ENCODE results near the gene TNNI3K.

Gene TNNI3K

DNA sequence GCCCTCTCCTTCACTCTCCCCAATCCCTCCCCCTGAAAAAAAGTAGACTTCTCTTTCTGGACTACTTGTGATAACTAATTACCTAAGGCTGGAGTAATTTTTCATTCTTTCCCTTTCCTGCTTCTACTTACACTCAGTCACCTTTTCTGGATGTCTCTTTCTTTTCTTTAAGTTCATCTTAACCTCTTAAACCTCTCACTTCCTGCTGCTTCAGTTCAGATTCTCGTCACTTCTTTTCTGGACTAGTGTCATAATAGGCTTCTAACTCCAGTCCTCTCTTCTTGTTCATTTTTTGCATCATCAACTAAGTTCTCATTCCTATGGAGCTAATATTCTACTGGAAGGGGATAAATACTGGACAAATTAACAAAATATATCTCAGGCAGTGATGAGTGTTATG, 201.8 kb downstream of the TNNI3K start:
- no peak for DNase-seq (ENCODE audit: low read depth)

DNA sequence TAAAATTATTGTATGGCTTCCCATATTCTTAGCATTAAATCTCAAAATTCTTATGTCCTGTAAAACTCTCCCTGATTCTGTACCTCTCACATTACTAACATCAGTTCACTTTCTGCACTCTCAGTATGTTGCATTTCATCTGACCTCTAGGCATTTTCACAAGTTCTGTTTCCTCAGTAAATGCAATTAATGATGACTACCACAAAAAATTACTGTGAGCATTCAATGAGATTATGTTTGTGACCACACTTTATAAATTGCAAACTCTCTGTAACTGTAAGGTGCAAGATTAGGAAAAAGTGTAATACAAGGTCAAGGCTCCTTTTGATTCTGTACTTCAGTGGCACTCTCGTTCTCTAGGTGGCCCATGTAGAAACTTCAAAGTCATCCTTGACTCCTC, 216.8 kb downstream of the TNNI3K start:
- DNase-seq (ENCODE audit: low read depth), result no peak

DNA sequence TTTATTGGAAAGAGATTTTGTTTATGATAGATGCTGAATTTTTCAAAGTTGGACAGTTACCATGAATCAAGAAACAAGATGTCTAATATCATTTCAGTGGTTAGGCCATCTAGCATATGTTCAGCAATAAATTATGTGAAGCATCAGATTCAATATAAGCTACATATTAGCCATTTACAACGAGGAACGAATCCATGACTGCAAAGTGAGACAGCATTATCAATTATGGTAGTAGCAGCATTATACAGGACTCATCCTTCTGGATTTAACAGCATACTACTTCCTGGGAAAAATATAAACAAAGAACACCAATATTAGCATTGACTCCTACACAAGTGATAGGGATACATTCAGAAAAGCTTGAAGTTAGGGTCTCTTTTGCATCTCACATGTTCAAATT, 218.1 kb downstream of the TNNI3K start:
- DNase-seq (ENCODE audit: low read depth), result no peak

DNA sequence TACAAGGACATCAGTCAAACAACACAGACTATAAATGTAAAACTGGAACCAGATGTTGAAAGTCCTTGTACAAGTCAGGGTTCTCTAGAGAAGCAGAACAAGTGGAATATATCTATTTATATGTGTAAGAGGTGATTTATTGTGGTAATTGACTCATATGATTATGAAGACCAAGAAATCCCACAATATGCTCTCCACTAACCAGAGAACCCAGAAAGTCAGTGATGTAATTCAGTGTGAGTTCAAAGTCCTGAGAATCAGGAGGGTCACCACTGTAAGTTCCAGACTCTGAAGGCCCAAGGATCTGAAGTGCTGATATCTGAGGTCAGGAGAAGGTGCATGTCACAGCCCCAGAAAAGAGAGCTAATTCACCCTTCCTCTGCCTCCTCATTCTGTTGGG, 220.2 kb downstream of the TNNI3K start:
- no peak for DNase-seq (ENCODE audit: low read depth)

DNA sequence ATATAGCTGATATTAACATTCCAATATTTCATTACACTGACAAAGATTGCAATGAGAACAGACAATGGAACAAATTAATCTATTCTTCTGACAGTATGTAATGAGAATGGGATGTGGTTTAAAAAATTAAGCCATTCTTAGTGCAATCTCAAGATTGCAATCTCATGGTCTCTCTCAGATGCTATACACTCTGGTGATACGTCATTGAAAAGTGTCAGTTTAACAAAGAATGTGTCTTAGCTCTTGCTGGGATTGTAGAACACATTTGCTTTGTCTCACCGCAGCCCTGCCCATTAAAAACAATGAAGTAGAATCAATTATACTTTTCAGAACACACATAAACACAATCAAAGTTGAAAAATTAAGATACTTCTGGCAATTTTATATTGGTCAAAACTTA, 222.1 kb downstream of the TNNI3K start:
- no peak for DNase-seq (ENCODE audit: low read depth)

DNA sequence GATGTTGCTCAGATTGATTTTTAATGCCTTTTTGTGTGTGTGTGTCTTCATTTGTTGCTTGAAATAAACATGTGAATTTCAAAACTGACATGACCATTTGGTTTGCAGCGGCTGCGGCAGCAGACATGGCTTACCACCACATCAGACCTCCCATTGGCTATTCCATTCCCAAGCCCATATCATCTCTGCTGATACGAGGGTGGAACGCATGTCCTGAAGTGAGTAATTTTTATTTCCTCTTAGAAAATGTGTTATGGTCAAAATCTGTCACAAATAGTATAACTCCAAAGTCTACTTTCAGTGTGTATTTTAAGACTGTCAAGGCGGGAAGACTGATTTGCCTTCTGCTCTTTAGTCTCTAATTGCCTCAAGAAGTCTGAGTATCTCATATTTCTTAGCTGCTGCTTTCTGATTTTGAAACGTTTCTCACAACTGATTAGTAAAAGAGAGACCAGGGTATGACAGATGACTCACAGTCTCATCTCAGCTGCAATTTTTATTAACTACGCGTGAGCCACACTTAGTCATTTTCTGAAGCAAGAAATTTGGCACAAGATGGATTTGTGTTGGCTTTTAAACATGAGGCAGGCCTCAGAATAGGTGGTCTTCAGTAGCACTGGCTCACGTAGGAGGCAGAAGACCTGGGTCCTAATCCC, 228.3 kb downstream of the TNNI3K start:
- DNase-seq (ENCODE audit: low read depth), result no peak

DNA sequence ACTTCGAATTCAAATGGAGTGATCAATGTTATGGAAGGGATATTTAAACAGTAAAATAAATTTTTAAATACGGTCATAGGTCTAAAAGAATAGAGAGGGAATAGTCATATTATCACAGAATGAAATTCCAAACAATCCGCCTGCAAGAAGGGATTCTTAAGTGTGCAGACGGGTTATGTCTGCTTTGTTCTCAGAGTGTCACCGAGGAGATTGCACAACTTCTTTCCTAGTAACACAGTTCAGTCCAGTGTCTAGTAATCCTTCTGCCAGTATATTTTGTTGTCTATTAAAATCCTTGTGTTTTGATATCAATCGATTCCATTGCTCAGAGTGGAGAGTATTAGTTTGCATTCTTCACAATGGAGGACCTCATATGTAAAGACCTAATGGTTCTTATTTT, 228.8 kb downstream of the TNNI3K start:
- DNase-seq (ENCODE audit: low read depth), result no peak

DNA sequence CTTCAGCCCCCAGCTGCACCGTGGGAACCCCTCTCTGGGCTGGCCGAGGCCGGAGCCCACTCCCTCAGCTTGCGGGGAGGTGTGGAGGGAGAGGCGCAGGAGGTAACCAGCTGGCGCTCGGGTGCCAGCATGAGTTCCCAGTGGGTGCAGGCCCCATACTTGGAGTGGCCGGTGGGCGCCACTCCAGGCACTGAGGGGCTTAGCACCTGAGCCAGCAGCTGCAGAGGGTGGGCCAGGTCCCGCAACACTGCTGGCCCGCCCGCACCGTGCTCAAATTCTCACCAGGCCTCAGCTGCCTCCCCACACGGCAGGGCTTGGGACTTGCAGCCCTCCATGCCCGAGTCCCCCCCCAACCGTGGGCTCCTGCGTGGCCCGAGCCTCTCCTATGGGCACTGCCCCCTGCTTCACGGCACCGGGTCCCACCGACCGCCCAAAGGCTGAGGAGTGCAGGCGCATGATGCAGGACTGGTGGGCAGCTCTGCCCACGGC, 230.1 kb downstream of the TNNI3K start:
- DNase-seq (ENCODE audit: low read depth), result no peak

DNA sequence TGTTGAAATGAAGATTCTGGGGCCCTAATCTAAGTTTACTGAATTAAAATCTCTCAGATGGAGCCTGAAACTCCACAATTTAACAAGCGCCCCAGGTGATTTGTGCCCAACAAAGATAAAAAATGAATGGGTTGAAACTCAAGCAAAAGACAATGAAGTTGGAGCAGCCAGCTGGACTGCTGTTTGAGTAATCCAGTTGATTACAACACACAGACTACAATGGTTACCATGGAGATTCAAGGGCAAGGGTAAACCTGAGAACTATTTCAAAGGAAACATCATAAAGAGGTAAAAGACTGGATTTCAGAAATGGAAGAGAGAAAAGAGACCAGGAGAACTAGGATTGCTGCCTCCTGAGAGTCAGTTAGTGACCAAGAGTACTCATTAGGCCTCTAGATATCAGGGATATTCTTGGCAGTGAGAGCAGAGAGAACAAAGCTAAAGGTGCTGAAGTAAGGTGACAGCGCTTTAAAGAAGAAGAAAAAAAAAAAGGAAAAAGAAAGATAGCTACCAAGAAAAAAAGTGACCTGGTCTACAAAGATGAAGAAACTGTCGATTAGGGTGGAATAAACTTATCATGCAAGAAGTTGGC, 232.7 kb downstream of the TNNI3K start:
- no peak for DNase-seq (ENCODE audit: low read depth)

DNA sequence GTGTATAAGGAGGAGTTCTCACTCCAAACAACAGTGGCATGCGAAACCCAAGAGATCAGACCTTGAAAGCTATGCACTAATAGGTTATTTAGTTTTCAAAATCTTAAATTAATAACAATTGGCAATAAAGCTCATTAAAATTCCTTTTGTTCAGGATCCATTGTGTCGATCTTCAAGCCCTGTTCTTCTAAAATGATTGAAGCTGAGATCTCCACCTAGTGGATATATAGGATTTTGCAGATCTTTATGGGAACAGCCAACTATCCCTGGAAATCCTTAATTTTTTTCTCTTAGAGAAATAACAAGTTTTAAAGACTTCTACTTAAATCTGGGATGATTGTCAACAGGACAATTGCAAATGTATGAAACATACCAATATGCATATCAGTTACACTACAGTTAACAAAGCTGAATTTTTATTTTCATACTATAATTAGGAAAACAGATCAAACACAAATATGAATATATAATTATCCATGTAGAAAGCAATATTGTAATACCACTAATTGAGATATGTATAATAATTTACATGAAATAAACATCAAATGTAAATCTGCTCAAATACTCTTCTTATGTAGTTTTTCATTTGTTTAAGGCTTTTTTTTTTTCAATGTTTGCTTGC, 233.9 kb downstream of the TNNI3K start:
- DNase-seq (ENCODE audit: low read depth), result no peak

DNA sequence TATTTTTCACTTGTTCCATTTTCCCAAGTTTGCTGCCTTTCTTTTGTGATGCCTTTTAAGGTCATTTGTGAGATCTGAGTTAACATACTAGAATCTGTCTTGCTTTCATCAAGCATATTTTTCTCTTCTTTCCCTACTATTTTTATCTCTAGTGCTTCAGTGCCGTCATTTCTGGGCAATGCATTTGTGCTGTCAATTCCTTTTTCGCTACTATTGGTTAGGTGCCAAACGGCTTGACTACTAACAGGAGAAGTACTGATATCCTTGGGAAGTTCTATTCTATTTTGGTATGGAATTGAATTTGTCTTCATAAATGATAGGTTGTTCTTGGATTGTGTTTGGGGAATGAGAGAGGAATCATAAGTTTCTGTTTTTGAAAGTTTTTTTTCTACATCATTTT, 235.1 kb downstream of the TNNI3K start:
- DNase-seq (ENCODE audit: low read depth), result no peak

DNA sequence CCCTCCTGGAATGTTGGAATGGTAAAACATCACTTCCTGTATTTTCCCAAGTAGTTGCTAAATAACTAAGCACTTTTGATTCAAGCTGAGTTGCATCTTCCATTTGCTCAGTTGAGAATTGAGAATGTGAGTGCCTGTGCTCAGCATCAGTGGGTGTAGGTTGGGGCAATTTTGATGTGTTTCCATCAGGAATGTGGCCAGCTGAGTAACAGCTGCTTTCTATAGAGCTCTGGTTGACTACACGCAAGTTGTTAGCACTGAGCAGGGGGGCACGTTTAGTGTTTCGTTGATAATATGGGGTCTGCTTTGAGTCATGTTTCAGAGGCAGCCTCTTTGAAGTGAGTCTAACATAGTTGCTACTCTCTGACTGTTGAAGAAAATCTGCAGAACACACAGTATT, 235.7 kb downstream of the TNNI3K start:
- DNase-seq (ENCODE audit: low read depth), result no peak

DNA sequence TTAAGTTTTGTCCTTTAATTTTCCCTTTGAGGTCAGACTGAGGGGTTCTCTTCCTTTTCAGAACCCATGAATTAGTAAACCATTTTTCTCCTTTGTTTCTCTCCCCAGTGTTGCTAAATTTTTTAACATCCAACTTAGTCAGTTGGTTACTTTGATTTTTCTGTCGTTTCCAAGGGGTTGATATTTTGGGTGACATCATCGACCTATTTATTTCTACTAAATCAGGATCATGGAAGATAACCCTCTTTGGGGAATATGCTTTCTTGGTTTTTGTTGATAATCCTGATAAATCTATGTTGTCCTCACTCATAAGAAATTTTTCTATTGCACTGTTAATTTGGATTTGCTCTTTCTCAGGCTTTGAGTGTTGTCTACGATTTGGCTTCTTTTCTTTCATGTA, 236.3 kb downstream of the TNNI3K start:
- no peak for DNase-seq (ENCODE audit: low read depth)

DNA sequence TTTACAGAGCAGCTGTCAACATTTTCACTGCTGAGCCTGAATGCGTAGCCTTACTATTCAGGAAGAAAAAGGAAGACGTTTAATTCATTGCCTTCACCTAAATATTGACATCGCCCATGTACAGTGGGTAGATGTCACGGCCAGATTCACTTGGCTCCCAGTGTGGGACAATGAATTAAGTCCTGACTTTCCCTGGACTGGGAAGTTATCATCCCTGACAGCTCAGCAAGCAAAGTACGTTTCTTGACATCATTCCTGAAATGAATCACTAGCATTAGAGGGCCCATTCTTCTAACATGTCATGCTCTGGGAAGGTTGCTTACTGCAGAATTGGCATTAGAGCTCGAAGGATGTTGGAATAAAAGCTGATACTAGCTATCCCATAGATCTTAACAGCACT, 239.4 kb downstream of the TNNI3K start:
- DNase-seq (ENCODE audit: low read depth), result no peak

DNA sequence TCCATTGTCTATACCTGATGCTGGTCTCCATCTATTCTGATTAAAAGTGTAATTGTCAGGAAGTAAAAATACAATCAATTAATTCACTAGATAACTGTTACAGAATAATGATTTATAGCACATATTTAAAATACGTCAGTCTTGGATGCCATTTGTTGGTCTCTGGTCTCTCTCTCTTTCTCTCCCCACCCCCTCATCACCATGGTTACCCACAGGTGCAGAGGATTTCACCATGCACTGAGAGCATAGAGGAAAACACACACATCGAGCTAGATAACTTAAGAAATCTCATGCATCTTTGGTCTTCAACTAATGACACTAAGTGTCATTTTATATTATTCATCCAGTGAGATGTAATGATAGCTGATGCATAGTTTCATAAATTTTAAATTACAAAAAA, 243.8 kb downstream of the TNNI3K start:
- no peak for DNase-seq (ENCODE audit: low read depth)

DNA sequence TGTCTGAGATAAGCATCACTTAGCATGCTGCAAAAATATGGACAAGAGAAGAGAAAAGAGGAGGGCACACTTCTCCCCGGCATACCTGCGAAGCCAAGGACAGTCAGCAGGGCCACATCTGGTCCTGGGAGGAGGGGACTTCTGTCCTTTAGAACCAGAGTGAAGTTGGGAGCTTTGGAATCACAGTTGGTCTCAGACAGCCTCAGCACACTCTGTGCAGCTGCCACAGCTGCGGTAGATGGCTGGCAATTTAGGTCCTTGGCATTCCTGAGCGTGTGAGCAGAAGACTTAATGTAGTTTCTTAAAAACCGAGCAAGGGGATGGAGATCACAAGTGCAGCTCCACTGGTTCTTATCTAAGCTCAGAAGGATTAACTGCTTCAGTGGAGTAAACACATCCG, 244.9 kb downstream of the TNNI3K start:
- DNase-seq (ENCODE audit: low read depth), result no peak

DNA sequence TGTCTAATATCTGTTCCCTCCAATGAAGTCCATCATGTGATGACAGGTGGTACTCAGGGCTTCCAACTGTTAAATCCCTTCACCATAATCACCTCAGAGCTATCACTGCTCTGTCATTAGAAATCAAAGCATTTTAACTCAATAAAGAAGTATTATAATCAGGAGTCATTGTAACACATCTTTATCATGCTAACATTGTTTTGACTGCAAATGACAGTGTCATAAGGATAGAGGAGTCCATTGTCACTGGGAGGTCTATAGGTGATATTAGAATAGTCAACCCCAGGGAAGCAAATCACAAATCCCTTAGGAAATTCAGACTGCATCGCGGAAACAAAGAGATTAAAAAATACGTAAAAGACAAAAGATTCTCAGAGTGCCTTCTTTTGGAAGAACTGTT, 246.4 kb downstream of the TNNI3K start:
- no peak for DNase-seq (ENCODE audit: low read depth)

DNA sequence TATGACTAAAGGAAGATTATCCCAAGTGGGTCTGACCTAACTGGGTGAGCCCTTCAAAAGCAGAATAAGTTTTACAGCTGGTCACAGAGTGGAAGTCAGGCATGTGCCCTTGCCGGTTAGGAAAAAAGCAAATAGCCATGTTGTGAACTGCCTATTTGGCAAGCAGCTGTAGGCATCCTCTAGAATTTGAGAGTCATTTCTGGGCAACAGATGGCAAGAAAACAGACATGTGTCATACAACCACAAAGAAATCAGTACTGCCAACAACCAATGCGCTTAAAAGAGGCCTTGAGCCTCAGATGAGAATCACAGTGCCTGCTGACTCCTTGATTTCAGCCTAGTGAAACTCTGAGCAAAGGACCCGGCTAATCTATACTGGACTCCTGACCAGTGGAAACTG, 250.4 kb downstream of the TNNI3K start:
- no peak for DNase-seq (ENCODE audit: low read depth)

DNA sequence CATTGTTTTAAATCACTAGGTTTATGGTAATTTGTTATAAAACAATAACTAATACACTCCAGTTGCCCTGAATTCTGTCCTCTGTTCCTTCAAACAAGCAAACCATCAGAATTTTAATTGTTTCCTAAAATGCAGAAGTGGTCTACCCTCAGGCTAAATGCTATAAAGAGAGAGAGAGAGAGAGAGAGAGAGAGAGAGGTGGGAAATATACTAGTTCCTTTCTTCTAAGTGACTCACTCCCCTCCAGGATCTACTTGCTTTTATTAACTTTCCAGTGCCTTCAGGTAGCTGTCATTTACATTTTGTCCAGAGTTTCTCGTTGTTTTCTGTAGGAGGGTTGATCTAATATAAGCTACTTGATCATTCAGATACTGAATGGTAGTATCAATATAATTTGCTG, 250.8 kb downstream of the TNNI3K start:
- no peak for DNase-seq (ENCODE audit: low read depth)

DNA sequence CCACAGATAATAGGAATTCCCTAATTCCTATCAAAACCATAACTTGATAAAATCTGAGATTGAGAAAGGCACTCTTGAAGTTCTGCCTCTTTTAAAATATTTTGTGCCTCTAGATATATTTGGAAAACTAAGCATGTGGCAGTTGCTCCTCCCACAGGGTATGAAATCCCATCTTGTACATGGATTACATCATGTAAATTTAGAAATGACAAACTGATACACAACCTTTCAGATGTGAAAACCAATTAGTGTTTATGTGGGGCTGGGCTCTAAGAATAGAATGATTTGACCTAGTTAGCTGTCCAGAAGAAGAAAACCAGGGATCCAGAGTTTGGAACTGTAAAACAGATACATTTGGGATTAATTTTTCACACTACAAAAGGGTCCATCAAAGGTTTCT, 261.5 kb downstream of the TNNI3K start:
- no peak for DNase-seq (ENCODE audit: low read depth)

DNA sequence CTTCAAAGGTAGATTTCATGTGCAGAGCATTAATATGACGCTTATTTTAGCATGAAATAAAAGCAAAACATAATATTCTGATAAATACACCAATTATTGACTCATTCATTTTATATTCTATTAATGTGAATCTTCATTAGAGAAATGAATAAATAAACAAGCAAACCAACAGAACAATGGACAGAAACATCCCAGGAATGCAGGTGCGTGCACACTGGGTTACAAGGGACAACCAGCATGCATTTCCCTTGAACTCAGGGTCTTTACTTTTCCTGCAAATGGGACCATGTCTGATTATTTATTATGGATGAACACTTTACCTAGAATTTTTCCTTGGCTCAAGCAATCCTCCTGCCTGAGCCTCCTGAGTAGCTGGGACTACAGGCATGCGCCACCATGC, 263.7 kb downstream of the TNNI3K start:
- DNase-seq (ENCODE audit: low read depth), result no peak

DNA sequence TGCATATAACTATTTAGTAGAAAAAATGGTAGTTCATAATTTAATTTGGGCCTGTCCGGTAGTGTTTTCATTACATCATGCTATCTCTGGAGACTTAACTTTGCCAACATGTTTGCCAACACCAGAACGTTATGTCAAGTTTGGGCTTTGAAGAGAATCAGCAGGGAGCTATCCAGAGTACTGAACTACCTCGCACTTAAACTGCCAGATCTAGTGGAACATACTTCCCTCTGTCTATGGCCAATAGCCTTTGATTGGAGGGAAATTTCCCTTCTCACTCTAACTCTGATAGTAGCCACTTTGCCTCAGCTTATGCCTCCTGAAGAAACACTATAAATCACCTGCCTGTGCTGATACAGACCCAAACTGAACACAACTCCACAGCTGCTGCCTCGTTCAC, 267.2 kb downstream of the TNNI3K start:
- DNase-seq (ENCODE audit: low read depth), result no peak

DNA sequence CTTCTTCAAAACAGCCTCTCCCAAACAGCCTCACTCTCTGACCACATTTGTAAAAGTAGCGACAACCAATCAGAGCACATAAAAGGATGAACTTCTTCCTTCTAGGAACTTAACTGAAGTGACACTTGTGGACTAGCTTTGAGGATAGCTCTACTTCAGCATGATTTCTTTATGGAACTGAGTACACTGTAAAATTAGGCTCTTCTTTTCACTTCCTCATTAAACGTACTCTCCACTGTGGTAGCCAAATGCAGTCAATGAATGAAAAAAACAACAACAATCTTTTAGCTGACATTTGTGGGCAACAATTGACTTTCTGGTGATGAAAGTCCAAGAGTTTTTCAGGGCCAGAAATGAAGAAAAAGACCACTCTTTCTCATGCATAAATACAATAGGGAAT, 267.7 kb downstream of the TNNI3K start:
- no peak for DNase-seq (ENCODE audit: low read depth)

Data from stimulated activated CD8-positive, alpha-beta memory T cell treated with anti-CD3 and anti-CD28 coated beads, Interleukin-15, amount 100 ng/mL, for 1 hour (primary cell).